Stimulated activated CD4-positive, alpha-beta T cell treated with anti-CD3 and anti-CD28 coated beads, TNF-alpha, amount 100 ng/mL, for 24 hours (primary cell): ENCODE results near the gene PLA2G2F.
"Not testable (repeated sequence)": the region's sequence is repeated elsewhere in the genome, so short reads cannot be mapped to it uniquely, and the experiment has no call there.

ENCODE experiments used
- DNase-seq, 3 experiments: peaks; one replicate each; pipeline ENCODE4 v3.0.0-alpha.2; 2020; ENCODE audit warnings: low read depth in 3 of 3

PLA2G2F gene

DNA sequence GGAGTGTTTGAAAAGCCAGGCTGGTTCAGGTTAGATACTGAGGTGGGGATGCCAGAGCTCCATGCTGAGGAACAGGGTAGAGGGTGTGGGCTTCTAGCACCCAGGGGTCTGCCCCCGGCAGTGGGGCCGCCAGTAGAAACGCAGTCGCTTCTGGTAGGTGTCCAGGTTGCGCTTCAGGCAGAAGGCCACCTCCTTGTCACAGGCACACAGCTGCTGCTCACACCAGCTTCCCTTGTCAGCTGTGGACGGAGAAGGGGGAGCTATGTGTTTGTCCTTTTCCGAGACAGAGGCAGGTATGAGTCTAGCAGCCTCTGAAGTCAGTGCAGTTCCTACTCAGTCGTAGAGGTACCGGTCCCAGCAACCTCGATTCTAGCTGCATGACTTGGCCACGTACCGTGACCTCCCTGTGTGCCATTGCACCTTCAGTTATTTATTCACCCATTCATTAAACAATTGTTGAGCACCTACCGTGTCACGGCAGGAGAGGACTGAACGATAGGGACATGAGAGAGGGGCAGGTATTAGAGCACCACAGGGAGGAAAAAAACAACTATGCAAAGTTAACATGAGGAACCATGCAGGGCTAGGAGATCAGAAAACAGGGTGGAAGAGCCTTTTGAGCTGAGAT is 25.0 kb upstream of the PLA2G2F start:
- no peak for DNase-seq

DNA sequence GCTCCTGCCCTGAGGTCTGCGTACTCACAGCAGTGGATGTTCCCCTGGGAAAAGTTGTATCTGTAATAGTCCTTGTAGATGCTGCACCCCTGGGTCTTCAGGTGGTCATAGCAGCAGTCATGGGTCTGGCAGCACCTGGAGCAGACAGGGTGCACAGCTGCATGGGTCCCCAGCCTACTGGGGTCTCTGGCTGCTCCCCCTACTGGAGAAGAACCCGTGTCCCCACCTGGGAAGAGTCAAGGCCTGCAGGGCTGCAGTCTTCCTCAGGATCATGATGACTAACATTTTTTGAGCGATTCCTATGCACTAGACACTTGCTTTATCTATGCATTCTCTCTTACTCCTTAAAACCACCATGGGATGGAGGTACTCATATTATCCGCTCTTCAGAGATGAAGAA is 23.6 kb upstream of the PLA2G2F start:
- DNase-seq = no peak

DNA sequence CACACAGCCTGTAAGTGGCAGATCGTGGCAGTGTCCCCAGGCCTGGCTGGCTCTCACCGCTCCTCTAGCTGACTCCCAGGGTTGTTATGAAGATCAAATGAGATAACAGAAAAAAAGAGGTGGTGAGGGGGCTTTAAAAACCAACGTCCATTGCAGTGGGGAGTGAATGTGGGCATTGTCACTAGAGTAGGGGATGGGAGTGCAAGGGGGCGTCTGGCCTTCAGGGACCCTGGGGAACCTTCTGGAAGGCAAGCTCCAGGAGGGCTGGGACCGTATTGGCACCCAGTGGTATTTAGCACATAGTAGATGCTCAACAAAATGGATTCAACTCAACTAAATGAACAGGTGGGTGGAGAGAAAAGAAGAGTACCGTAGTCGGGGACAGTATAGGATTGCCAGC is 23.2 kb upstream of the PLA2G2F start:
- no peak for DNase-seq

GRCh38 chr1:20117236-20117635 is 21.9 kb upstream of the PLA2G2F start:
- DNase-seq = no peak

DNA sequence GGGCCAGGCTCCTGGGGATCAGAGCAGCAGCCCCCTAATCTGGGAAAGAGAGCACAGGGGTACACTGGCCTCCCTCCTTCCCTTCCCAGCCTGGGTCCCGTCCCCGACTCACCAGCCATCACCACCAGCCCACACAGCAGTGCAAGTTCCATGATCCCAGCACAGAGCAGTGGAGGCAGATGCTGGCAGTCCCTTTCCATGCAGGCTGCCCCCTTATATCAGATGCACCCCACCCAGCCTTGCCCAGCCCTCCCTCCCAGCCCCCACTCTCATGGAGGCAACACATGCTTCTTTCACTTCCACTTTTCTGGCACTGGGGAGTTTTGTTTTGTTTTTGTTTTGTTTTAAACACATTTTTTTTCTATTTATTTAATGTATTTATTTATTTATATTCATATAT is 19.8 kb upstream of the PLA2G2F start, which contains the start of gene PLA2G2D:
Gene PLA2G2D, minus strand, starts transcription at position 190 of the 400 bp plus-strand sequence. Its CDS starts 38 bp downstream, at position 152.
- no peak for DNase-seq

GRCh38 chr1:20120796-20121195 is 18.3 kb upstream of the PLA2G2F start:
- DNase-seq = no peak

- DNase-seq = no peak
These were observed 15.2 kb upstream of the PLA2G2F start for GRCh38 chr1:20123722-20124455.

GRCh38 chr1:20124456-20125057 is 14.6 kb upstream of the PLA2G2F start:
- DNase-seq = no peak

GRCh38 chr1:20125100-20125499 is 14.0 kb upstream of the PLA2G2F start:
- no peak for DNase-seq

DNA sequence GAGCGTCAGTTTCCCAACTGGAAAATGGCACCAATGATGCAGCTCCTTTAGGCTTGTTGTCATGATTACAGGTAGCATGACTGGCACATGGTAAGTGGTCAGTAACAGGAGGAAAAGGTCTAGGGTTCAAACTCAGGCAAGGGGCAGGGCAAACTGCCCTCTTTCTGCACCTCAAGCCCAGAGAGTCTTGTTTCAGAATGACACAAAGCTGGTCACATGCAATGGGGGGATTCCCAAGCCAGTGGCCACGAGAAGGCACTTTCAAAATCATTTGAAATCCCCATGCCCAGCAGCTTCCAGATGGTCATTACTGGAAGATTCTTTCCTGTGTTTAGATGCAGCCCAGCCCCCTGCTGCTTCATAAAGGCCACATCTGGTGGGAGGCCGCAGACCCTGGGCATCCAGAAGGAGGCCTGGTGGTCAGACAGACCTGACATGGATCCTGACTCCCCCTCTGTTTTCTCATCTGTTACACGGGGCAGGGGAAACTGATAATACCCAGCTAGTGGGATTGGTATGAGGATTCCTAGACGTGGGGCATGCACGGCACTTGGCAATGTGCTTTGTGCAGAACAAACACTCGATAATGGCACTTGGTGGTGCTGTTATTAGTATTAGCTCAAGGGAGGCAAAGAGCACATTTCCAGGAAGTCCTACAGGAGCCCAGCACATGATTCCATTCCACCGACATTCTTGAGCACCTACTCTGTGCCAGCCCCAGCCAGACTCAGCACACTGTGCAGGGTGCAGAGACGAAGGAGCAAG is 12.9 kb upstream of the PLA2G2F start:
- no peak for DNase-seq

GRCh38 chr1:20126806-20127440 is 12.2 kb upstream of the PLA2G2F start:
- DNase-seq = no peak

DNA sequence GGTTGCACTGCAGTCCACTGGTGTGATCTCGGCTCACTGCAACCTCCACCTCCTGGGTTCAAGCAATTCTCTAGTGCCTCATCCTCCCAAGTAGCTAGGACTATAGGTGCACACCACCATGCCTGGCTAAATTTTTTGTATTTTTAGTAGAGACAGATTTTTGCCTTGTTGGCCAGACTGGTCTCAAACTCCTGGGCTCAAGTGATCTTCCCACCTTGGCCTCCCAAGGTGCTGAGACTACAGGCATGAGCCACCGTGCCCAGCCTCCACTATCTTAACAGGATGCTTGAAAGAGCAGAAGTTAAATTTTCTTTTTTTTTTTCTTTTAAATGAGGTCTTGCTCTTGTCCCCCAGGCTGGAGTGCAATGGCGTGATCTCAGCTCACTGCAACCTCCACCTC is 8.6 kb upstream of the PLA2G2F start:
- DNase-seq = not testable (repeated sequence)

DNA sequence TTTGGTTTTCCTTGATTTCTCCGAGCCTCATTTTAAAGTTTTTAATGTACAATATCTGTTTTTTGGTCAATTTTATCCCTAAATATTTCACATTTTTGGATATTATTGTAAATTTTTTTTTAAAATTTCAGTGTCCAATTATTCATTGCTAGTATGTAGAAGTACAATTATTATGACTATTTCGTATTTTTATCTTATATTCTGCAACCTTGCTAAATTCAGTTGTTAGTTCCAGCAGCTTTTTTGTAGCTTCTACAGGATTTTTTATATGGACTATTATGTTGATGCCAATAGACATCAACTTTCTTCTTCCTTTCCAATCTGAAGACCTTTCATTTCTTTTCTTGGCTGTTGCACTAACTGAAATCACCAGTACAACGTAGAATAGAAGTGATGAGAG is 4.1 kb upstream of the PLA2G2F start:
- DNase-seq = no peak

GRCh38 chr1:20136249-20136648 is 2.9 kb upstream of the PLA2G2F start:
- DNase-seq = no peak

DNA sequence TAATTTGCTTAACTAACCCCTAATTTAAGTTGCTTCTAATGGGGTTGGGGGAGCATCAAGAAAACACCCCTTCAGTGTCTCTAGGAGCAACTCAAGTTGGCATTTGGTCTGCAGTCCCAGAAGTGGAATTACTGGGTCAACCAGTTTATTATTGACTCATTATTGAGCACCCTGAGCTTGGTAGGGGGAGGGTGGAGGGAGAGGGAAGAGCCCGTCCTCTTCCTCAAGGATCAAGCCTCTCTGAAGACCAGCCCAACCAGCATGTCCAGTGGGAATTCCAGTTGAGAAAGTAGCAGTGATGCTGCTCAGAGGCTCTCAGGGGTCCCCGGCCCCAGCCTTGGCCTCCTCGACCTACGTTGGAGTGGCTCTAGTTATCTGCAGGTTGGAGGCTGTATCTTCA is 2.1 kb upstream of the PLA2G2F start:
- no peak for DNase-seq

DNA sequence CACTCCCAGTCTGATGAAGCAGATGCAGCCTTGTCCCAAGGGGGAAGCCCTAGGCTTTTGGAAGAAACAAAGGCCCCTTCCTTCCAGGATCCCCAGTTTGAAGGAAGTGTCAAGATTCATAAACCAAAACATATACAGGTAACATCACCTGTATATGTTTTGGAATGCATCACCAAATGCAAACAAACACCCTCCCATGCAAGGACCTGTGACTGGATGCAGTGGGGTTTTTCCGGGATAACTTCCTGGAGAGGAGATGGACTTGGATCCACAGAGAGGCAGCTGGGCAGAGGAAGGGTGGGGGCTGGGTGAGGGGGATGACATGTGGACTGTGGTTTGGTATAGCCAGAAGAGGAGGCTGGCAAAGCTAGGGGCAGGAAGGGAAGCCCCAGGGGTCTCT is 1.5 kb upstream of the PLA2G2F start:
- DNase-seq = no peak

- DNase-seq = no peak
These were observed 777 bp upstream of the PLA2G2F start for GRCh38 chr1:20138346-20138745.

DNA sequence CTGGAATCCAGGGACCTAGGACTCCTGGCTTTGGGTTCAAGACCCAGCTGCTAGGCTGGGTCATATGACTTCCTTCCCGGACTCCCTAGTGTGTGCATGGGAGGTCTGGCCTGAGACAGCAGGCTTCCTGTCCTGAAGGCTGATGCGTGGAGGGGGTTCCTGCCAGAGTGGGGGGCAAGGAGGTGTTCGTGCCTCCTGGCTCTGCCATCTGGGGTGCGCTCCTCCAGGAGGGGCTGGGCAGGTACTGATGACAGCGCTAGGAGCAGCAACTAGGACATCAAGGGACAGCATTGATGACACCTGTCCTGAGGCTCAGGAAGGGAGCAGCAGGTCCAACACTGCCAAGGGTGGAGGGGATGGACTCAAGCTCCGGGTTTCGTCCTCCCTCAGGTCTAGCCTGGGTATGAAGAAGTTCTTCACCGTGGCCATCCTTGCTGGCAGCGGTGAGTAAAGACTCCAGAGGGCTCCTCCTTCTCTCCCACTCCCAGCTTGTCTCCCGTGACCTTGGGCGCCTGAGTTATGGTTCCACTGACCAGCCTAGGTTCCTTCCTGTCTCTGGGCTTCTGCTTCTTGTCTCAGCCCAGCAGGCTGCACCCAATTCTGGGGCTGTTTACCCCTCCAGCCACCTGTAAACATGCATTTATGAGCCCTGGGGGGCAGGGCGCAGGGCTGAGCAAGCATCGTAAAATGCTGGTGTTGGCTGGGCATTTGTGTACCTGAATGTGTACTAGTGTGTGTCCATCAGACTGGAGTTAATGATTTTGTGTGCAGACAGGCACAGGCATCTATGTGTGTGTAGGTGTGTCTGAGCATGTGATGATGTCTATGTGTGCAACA is 871 bp downstream of the PLA2G2F start:
- no peak for DNase-seq

- DNase-seq = no peak
These were observed 1.9 kb downstream of the PLA2G2F start for GRCh38 chr1:20141001-20141400.

DNA sequence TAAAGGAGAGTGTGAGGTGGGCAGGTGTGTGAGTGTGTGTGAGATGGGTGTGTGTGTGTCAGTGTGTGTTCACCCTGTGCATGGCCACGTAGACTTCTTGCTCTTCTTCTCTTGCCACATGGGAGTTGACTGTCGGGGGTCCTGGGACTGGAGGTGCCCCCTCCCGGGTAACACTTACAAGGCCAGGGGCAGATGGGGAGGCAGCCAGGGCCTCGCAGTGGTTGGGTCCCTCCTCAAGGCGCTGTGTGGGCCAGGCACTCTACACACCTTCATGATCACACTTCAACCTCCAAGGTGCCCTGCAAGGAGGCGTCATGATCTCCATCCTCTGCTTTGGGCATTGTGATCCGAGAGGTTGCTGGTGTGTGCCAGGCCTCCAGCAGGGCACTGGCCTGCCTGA is 2.3 kb downstream of the PLA2G2F start:
- no peak for DNase-seq
